VCaP (cell line): Measurements from ENCODE around the gene RRAS2.
"Not testable (repeated sequence)": the region's sequence is repeated elsewhere in the genome, so short reads cannot be mapped to it uniquely, and the experiment has no call there.

Source experiments
- H3K27ac ChIP-seq: fragments of 450-650 bp; 2 replicates; pipeline ENCODE4 v1.5.1; 2017
- CTCF ChIP-seq: fragments of 450-650 bp; conservative IDR thresholded peaks from 2 replicates; pipeline ENCODE4 v1.5.1; 2017; ENCODE audit warnings: mild to moderate bottlenecking, moderate library complexity

Gene RRAS2

DNA sequence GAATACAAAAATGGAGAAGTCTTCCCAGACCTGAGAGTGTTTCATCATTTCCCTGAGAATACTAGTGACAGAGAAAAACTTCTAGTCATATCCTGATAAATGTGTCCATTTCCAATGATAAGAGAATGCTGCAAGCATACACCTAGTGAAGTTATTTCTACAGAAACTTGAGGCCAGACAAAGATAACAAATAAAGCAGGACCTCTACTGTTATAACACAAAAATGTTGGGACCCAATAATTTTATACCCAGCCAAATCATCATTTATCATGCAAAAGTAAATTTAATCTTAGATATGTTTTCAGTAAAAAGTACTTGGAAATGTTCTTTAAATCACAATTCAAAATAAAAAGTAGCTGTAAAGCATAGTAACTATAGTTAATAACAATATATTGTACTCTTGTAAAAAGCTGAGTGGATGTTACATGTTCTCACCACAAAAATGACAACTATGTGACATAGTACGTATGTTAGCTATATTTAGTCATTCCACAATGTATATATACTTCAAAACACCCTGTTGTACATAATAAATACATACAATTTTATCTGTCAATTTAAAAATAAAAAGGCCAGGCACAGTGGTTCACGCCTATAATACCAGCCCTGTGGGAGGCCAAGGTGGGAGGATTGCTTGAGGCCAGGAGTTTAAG is 12.6 kb downstream of the RRAS2 start:
- H3K27ac ChIP-seq, result no peak overlapping the region

GRCh38 chr11:14345668-14346067 is 13.3 kb downstream of the RRAS2 start:
- TF ChIP-seq CTCF, result no peak
- no peak overlapping the region for H3K27ac ChIP-seq

More for the DNA sequence above, 12.6 kb downstream of the RRAS2 start:
- TF ChIP-seq CTCF, result no peak

- not testable (repeated sequence) for H3K27ac ChIP-seq
Observed at GRCh38 chr11:14345016-14345415, 14.0 kb downstream of the RRAS2 start.

DNA sequence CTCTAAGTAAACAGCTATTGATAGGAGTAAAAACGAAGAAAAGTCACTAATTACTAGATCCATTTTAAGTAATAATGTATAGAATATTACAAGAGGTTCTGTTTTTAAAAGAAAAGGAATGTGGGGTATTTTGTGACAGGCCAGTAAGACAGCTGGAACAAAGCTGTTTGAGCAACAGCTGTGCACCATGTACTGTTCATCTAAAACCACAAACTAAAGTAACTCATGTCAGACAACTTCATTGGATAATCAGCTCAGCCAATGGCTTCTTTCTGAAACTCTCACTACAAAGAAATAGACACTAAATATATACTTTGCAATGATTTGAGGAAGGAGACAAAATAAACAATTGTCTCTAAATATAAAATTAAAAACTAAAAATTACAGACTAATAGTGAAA is 16.1 kb downstream of the RRAS2 start:
- H3K27ac ChIP-seq, result no peak overlapping the region
- TF ChIP-seq CTCF, result no peak

DNA sequence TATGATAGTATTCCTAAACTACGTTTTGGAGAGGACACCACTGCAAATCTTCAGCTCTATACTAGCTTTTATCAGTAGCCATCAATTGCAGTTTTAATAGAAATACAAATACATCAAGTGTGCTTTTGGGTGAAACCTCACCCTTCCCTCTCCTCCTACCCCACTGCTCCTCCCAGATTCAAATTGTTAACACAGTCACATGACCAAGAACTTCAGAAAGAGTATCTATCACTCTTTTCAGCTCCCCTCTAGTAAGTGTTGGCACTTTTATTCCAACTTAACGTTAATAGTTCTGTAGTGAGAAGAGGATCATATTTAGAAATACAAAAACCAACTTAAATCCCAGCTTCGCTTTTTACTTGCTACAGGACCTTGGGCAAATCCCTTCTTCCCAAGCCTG is 17.0 kb downstream of the RRAS2 start:
- TF ChIP-seq CTCF, result no peak
- H3K27ac ChIP-seq, result no peak overlapping the region

DNA sequence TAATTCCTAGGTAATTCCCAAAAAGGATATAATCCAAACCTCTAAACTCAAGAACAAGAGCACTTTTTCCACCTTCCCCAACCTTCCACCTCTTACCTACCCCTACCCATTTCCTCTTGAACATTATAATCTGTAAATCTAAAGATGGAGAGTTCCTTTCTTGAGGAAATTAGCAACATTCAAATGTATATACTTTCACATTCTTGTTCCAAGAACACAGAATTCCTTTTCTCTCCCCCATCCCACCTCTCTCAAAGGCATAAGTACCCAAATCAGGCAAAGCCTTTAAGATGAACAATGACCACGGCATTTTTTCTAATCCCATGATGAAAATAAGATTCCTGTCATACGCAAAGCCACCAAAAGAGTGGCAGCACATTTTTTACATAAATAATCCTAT is 18.3 kb downstream of the RRAS2 start:
- no peak for TF ChIP-seq CTCF
- no peak overlapping the region for H3K27ac ChIP-seq

- TF ChIP-seq CTCF, result no peak
- H3K27ac ChIP-seq, result no peak overlapping the region
Observed at GRCh38 chr11:14339356-14339755, 19.6 kb downstream of the RRAS2 start.
